ENCODE results near the gene JPT1. TPM values are rescaled to one million over a fixed set of nuclear protein-coding genes. Genes with fewer than 3 reads are reported as not detected.

Gene JPT1
- total RNA-seq, 1 experiment from 2014 or later, result 342 TPM

GRCh38 chr17:75191584-75191983 is 37.3 kb upstream of the JPT1 start:
- no peaks in the 10 kb centered on the region for H3K27me3 Mint-ChIP-seq (ENCODE audit: insufficient read depth, unreplicated experiment)

GRCh38 chr17:75188614-75189013 is 34.3 kb upstream of the JPT1 start:
- Mint-ChIP-seq H3K36me3 (ENCODE audit: insufficient read depth, unreplicated experiment) (peaks cover 4% of the 10 kb centered on the region), H3K4me3 (ENCODE audit: unreplicated experiment) (no peak overlapping the region), H3K9me3 (ENCODE audit: unreplicated experiment) (peaks cover 6% of the 10 kb centered on the region), H3K4me1 (ENCODE audit: insufficient read depth, unreplicated experiment) (peaks cover 16% of the 10 kb centered on the region), H3K27me3 (ENCODE audit: insufficient read depth, unreplicated experiment) (no peaks in the 10 kb centered on the region), H3K27ac (ENCODE audit: low read depth, unreplicated experiment) (no peak overlapping the region)
- no TSS peak for BruUV-seq (replicated peaks)
- POLR2A ChIA-PET, result interaction anchor here (0.7 to 1.9 kb wide), 4 partner anchors 12 to 72 kb away, joined by 3 to 8 read pairs (median 4); partner anchors contain the start of genes GGA3 and NUP85
- TF ChIP-seq CTCF (IDR thresholded peaks at IDR 0.05; ENCODE audit: unreplicated experiment), result no peak
- intact Hi-C loops (cut with micrococcal nuclease), result no loop called here
- CTCF ChIA-PET, result interaction anchor here (0.7 to 4.7 kb wide), 4 partner anchors 12 to 444 kb away, joined by 3 to 22 read pairs (median 6); no protein-coding TSS in a partner anchor
- no peak for DNase-seq (ENCODE audit: unreplicated experiment)

More at GRCh38 chr17:75191584-75191983, 37.3 kb upstream of the JPT1 start:
- Mint-ChIP-seq H3K4me3 (ENCODE audit: unreplicated experiment) (no peak overlapping the region), H3K27ac (ENCODE audit: low read depth, unreplicated experiment) (no peak overlapping the region), H3K9me3 (ENCODE audit: unreplicated experiment) (no peaks in the 10 kb centered on the region), H3K36me3 (ENCODE audit: insufficient read depth, unreplicated experiment) (no peaks in the 10 kb centered on the region), H3K4me1 (ENCODE audit: insufficient read depth, unreplicated experiment) (peaks cover 6% of the 10 kb centered on the region)
- ChIA-PET POLR2A (interaction anchor here (0.7 to 1.6 kb wide), 5 partner anchors 9 to 23 kb away, joined by 3 to 4 read pairs (median 3); partner anchors contain the start of genes NUP85 and SUMO2), CTCF (interaction anchor here (0.6 to 4.7 kb wide), 4 partner anchors 9 to 20 kb away, joined by 3 to 22 read pairs (median 4); partner anchors contain the start of gene SUMO2)
- DNase-seq (ENCODE audit: unreplicated experiment), result no peak
- intact Hi-C loops (cut with micrococcal nuclease), result no loop called here
- TF ChIP-seq CTCF (IDR thresholded peaks at IDR 0.05; ENCODE audit: unreplicated experiment), result no peak
- no TSS peak for BruUV-seq (replicated peaks)

- CTCF ChIA-PET, result interaction anchor here (1.8 to 2.2 kb wide), 2 partner anchors 12 to 70 kb away, joined by 4 to 7 read pairs; no protein-coding TSS in a partner anchor
- Mint-ChIP-seq H3K27me3 (ENCODE audit: insufficient read depth, unreplicated experiment) (no peaks in the 10 kb centered on the region), H3K9me3 (ENCODE audit: unreplicated experiment) (peaks cover 6% of the 10 kb centered on the region), H3K4me3 (ENCODE audit: unreplicated experiment) (peak overlapping the region; percentile 80), H3K4me1 (ENCODE audit: insufficient read depth, unreplicated experiment) (peaks cover 24% of the 10 kb centered on the region), H3K27ac (ENCODE audit: low read depth, unreplicated experiment) (peak overlapping the region; percentile 77), H3K36me3 (ENCODE audit: insufficient read depth, unreplicated experiment) (peaks cover 27% of the 10 kb centered on the region)
- DNase-seq (ENCODE audit: unreplicated experiment), result no peak
- POLR2A ChIA-PET, result interaction anchor here (0.6 to 2.6 kb wide), 9 partner anchors 17 to 192 kb away, joined by 3 to 19 read pairs (median 6); partner anchors contain the start of genes JPT1 and NUP85
- intact Hi-C loops (cut with micrococcal nuclease), result no loop called here
- BruUV-seq (replicated peaks), result no TSS peak
- no peak for TF ChIP-seq CTCF (IDR thresholded peaks at IDR 0.05; ENCODE audit: unreplicated experiment)
These were observed 29.9 kb upstream of the JPT1 start for GRCh38 chr17:75183999-75184884.

Measured in MCF 10A (cell line).